ENCODE measurements around the gene RANGAP1. TPM values are rescaled to one million over a fixed set of nuclear protein-coding genes. Genes with fewer than 3 reads are reported as not detected.

RANGAP1 gene
- total and polyA plus RNA-seq, 2 of the 8 experiments (the other 6 are each of a cell fraction or from before 2014, with no cell fraction given), result 121 to 171 TPM

DNA sequence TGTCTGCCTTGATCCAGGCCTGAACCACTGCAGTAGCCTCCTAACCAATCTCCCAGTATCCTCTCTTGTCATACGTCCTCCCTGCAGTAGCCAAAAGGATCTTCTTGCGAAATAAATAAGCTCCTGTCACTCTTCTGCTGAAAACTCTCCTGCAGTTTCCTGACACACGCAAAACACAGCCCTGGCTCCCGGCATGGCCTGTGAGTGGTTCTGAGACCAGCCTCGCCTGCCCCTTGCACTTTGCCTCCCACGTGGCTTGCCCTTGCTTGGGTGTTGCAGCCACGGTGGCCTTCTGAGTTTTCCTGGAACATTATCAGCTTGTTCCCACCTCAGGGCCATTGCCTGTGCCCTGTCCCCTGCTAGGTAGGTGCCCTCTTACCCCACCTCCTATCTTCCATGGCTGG lies 22.6 kb upstream of the RANGAP1 start:
- POLR2A ChIA-PET (ENCODE audit: partially characterized antibody), result interaction anchor here (0.5 to 3.4 kb wide), 7 partner anchors 10 to 72 kb away, joined by 3 to 16 read pairs (median 4); partner anchors contain the start of gene RANGAP1

More for the DNA sequence above, 22.6 kb upstream of the RANGAP1 start:
- H2BK12ac ChIP-seq (ENCODE audit: low read depth, low read length), result no peak overlapping the region
- no peak overlapping the region for H3K4me2 ChIP-seq (ENCODE audit: insufficient read depth in 1 of 2, low read depth in 2 of 2, low read length in 2 of 2)
- H4K5ac ChIP-seq (ENCODE audit: insufficient read length, low read depth, low read length), result no peak overlapping the region
- H3K4ac ChIP-seq (replicated peaks; ENCODE audit: insufficient read length, low read depth, low read length), result no peak overlapping the region
- no peak overlapping the region for H2AK5ac ChIP-seq (ENCODE audit: low read depth, low read length)
- H2BK15ac ChIP-seq (ENCODE audit: low read length), result no peak overlapping the region
- no peak overlapping the region for H3K23ac ChIP-seq (ENCODE audit: insufficient read length)
- no peak overlapping the region for H3K56ac ChIP-seq (replicated peaks; ENCODE audit: insufficient read length, low read depth, low read length)
- H3K79me1 ChIP-seq (ENCODE audit: low read depth, low read length), result peaks cover 16% of the 10 kb centered on the region
- H3K9ac ChIP-seq (replicated peaks in 1 of 4; ENCODE audit: extremely low read depth in 1 of 4, low read depth in 3 of 4, low read length in 3 of 4), result no peak overlapping the region
- no peak for TF ChIP-seq EGR1 (IDR thresholded peaks at IDR 0.05; ENCODE audit: borderline replicate concordance, low read depth, low read length)
- TF ChIP-seq CEBPB (IDR thresholded peaks at IDR 0.05; ENCODE audit: low read depth, low read length), result 0 out of 2 replicates have a peak, but pooled peaks have one; percentile 14
- H2BK20ac ChIP-seq (ENCODE audit: low read length), result no peak overlapping the region
- no peak overlapping the region for H4K8ac ChIP-seq (ENCODE audit: extremely low read depth, insufficient read depth, low read length)
- no peaks in the 10 kb centered on the region for H3K9me3 ChIP-seq (ENCODE audit: insufficient read depth in 2 of 2, low read depth in 1 of 2, low read length in 1 of 2)
- FAIRE-seq (no peak), DNase-seq (ENCODE audit: low read depth in 1 of 2, low spot score in 2 of 2) (no peak)
- CTCF ChIA-PET (ENCODE audit: partially characterized antibody), result interaction anchor here (0.6 to 0.7 kb wide), 3 partner anchors 21 to 1332 kb away, joined by 3 read pairs; partner anchors contain the start of gene ATP5MGL
- H3K79me2 ChIP-seq (ENCODE audit: control insufficient read depth in 1 of 2, insufficient read depth in 2 of 2, low read length in 2 of 2), result peaks cover 11 to 77% of the 10 kb centered on the region in 2 experiments; a peak in 3 of 4 replicates
- no peak overlapping the region for H2AFZ ChIP-seq (ENCODE audit: low read length)
- peaks cover 0 to 6% (median 0%) of the 10 kb centered on the region in 4 experiments; a peak in 1 of 8 replicates for H3K36me3 ChIP-seq (ENCODE audit: control insufficient read depth in 2 of 4, insufficient read depth in 4 of 4, low read length in 3 of 4)
- 97% methylated on average over 7 of the region's 7 CpGs; no CpG with 5 or more reads in 1 of the 2 experiments for WGBS, 2 experiments (ENCODE audit: extremely low coverage in 1 of 2, insufficient coverage in 1 of 2, insufficient read length in 1 of 2, insufficient replicate concordance in 2 of 2, low coverage in 1 of 2, low lambda C conversion rate in 2 of 2, missing lambda C conversion rate in 1 of 2)
- peaks cover 2 to 14% of the 10 kb centered on the region in 2 experiments for H4K20me1 ChIP-seq (replicated peaks in 1 of 2; ENCODE audit: control insufficient read depth in 1 of 2, insufficient read depth in 2 of 2, low read length in 2 of 2)
- H3K14ac ChIP-seq (ENCODE audit: insufficient read length), result no peak overlapping the region
- no peak overlapping the region for H3K27ac ChIP-seq (ENCODE audit: low read depth, low read length)
- no peak overlapping the region for H2BK5ac ChIP-seq (ENCODE audit: low read depth, low read length)
- H3K4me1 ChIP-seq (replicated peaks in 1 of 4; ENCODE audit: control insufficient read depth in 3 of 4, insufficient read depth in 4 of 4, low read length in 3 of 4), result peaks cover 0 to 6% (median 2%) of the 10 kb centered on the region in 4 experiments; a peak in 4 of 7 replicates
- H4K91ac ChIP-seq (replicated peaks; ENCODE audit: insufficient read length, low read length), result no peak overlapping the region
- no peak overlapping the region for H2BK120ac ChIP-seq (replicated peaks; ENCODE audit: low read depth, low read length)
- H3K4me3 ChIP-seq (ENCODE audit: extremely low read depth in 1 of 4, insufficient read depth in 2 of 4, low read depth in 3 of 4, low read length in 4 of 4), result no peak overlapping the region
- no peaks in the 10 kb centered on the region for H3K23me2 ChIP-seq (ENCODE audit: low read depth, low read length)
- no peaks in the 10 kb centered on the region for H3K27me3 ChIP-seq (replicated peaks in 1 of 4; ENCODE audit: control insufficient read depth in 3 of 4, extremely low read depth in 1 of 4, insufficient read depth in 3 of 4, low read length in 3 of 4)
- H3K18ac ChIP-seq (ENCODE audit: extremely low read depth, low read length), result no peak overlapping the region; the same call in 1 of the 2 replicates
